Thyroid gland (tissue), 4 donors: ENCODE results near the gene COL25A1.

Experiments used
- CTCF ChIP-seq, 6 experiments: fragments of 200-600 bp in 3 of 6; fragments of 450-650 bp in 3 of 6; sonication (generic) in 3 of 6; IDR thresholded peaks; one replicate each; pipeline ENCODE4 v1.5.1; 2016 to 2019; ENCODE audit warnings: antibody characterized with exemption in 6 of 6, mild to moderate bottlenecking in 2 of 6, inconsistent platforms in 1 of 6, moderate library complexity in 1 of 6
- POLR2A ChIP-seq, 2 donors: fragments of 450-650 bp; IDR thresholded peaks; one replicate each; pipeline ENCODE4 v1.6.1; 2017; ENCODE audit warnings: antibody characterized with exemption in 2 of 2, mild to moderate bottlenecking in 2 of 2, moderate library complexity in 1 of 2

DNA sequence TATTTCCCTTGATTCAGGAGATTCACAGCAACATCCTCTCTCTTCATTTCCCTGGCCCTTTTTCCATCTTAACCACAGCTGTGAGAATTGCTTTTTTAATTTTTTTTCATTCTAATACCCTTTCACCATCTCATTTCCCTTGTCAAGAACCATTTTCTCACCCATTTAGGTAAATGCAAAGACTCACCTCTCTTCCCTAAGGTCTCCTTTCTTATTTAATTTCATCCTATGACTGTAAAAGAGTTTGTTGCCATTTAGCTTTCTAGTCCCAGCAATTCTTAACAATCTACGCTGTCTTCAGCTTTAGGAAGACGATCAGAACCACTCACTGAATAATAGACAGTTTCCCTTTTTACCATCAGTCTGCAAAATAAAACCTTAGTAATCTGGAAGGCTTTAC lies 298.5 kb downstream of the COL25A1 start:
- TF ChIP-seq CTCF (IDR thresholded peaks at IDR 0.05): no peak
- no peak for TF ChIP-seq POLR2A (IDR thresholded peaks at IDR 0.05)
